ENCODE results near the gene PRKCE. TPM values are rescaled to one million over a fixed set of nuclear protein-coding genes. Genes with fewer than 3 reads are reported as not detected.

Gene PRKCE
- total RNA-seq, 1 experiment from 2014 or later = 4.4 TPM

DNA sequence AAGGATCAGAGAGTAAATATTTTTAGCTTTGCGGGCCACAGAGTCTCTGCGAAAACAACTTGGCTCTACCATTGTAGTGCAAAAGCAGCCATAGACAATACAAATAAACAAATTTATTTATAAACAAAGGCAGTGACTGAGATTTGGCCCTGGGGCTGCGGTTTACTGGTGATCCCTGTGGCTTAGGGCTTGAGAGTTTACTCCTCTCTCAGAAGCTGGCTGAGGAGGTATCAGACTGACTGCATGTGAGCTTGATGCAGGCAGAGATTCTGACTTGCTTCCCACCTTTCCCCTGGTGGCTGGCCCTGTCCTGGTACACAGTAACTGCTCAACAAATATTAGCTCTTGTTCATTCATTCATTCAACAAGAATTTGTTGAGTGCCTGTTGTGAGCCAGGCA lies 81.5 kb downstream of the PRKCE start:
- no peaks in the 10 kb centered on the region for H3K27me3 ChIP-seq (replicated peaks; ENCODE audit: control insufficient read depth, insufficient read depth, low read length)
- ChIA-PET POLR2A (no interaction called here), CTCF (no interaction called here)
- H3K9me3 ChIP-seq = no peaks in the 10 kb centered on the region
- no peak for TF ChIP-seq CTCF (IDR thresholded peaks at IDR 0.05; ENCODE audit: insufficient read depth in 1 of 2, low read depth in 1 of 2, low read length in 1 of 2, severe bottlenecking in 1 of 2, unreplicated experiment in 1 of 2)
- H3K36me3 ChIP-seq (ENCODE audit: control insufficient read depth, insufficient read depth, low read length) = no peaks in the 10 kb centered on the region
- H3K4me3 ChIP-seq (ENCODE audit: low read depth, low read length) = no peak overlapping the region
- no peak for DNase-seq
- Mint-ChIP-seq H3K4me1 (ENCODE audit: low read depth, unreplicated experiment) (no peaks in the 10 kb centered on the region), H3K27ac (ENCODE audit: unreplicated experiment) (no peak overlapping the region), H3K9me3 (ENCODE audit: unreplicated experiment) (no peaks in the 10 kb centered on the region), H3K27me3 (ENCODE audit: insufficient read depth, unreplicated experiment) (peaks cover 3% of the 10 kb centered on the region), H3K4me3 (ENCODE audit: unreplicated experiment) (no peak overlapping the region), H3K36me3 (ENCODE audit: insufficient read depth, unreplicated experiment) (no peaks in the 10 kb centered on the region)
- intact Hi-C loops (cut with micrococcal nuclease; ENCODE audit: unreplicated experiment) = no loop called here
- H3K4me1 ChIP-seq = no peaks in the 10 kb centered on the region
- BruUV-seq (replicated peaks) = no TSS peak

- no peak for DNase-seq
- no peaks in the 10 kb centered on the region for H3K9me3 ChIP-seq
- H3K4me3 Mint-ChIP-seq (ENCODE audit: unreplicated experiment) = no peak overlapping the region
- no peak for TF ChIP-seq CTCF (IDR thresholded peaks at IDR 0.05; ENCODE audit: insufficient read depth in 1 of 2, low read depth in 1 of 2, low read length in 1 of 2, severe bottlenecking in 1 of 2, unreplicated experiment in 1 of 2)
- no peaks in the 10 kb centered on the region for H3K36me3 Mint-ChIP-seq (ENCODE audit: insufficient read depth, unreplicated experiment)
- H3K4me1 ChIP-seq = no peaks in the 10 kb centered on the region
- H3K27ac Mint-ChIP-seq (ENCODE audit: unreplicated experiment) = no peak overlapping the region
- BruUV-seq (replicated peaks) = no TSS peak
- no peaks in the 10 kb centered on the region for H3K27me3 ChIP-seq (replicated peaks; ENCODE audit: control insufficient read depth, insufficient read depth, low read length)
- no peaks in the 10 kb centered on the region for H3K9me3 Mint-ChIP-seq (ENCODE audit: unreplicated experiment)
- CTCF ChIA-PET = no interaction called here
- POLR2A ChIA-PET = no interaction called here
- no peak overlapping the region for H3K4me3 ChIP-seq (ENCODE audit: low read depth, low read length)
- H3K36me3 ChIP-seq (ENCODE audit: control insufficient read depth, insufficient read depth, low read length) = no peaks in the 10 kb centered on the region
- no peaks in the 10 kb centered on the region for H3K4me1 Mint-ChIP-seq (ENCODE audit: low read depth, unreplicated experiment)
- intact Hi-C loops (cut with micrococcal nuclease; ENCODE audit: unreplicated experiment) = no loop called here
- peaks cover 7% of the 10 kb centered on the region for H3K27me3 Mint-ChIP-seq (ENCODE audit: insufficient read depth, unreplicated experiment)
Observed at GRCh38 chr2:45734336-45734735, 82.9 kb downstream of the PRKCE start.

DNA sequence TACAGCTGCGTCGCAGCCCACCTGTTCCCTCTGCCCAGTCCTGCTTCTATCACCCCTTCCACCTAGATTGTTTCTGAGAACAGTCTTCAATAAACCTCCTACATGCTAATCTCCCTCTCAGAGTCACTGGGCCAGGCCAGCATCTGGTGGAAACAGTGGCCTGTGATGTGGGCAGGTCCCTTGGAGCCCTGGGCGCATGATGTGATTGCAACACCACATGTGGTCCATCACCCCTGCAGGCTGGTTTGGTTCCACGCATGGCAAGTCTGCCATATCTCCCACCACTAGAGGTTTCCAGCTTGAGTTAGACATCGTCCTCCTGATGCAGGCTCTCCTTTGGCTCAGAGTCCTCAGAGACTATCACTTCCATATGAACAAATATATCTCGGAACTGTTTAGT lies 83.5 kb downstream of the PRKCE start:
- Mint-ChIP-seq H3K4me3 (ENCODE audit: unreplicated experiment) (no peak overlapping the region), H3K4me1 (ENCODE audit: low read depth, unreplicated experiment) (no peaks in the 10 kb centered on the region), H3K36me3 (ENCODE audit: insufficient read depth, unreplicated experiment) (no peaks in the 10 kb centered on the region), H3K27ac (ENCODE audit: unreplicated experiment) (no peak overlapping the region), H3K27me3 (ENCODE audit: insufficient read depth, unreplicated experiment) (peaks cover 7% of the 10 kb centered on the region), H3K9me3 (ENCODE audit: unreplicated experiment) (no peaks in the 10 kb centered on the region)
- DNase-seq = no peak
- Histone ChIP-seq H3K27me3 (replicated peaks; ENCODE audit: control insufficient read depth, insufficient read depth, low read length) (no peaks in the 10 kb centered on the region), H3K36me3 (ENCODE audit: control insufficient read depth, insufficient read depth, low read length) (no peaks in the 10 kb centered on the region), H3K4me3 (ENCODE audit: low read depth, low read length) (no peak overlapping the region), H3K9me3 (no peaks in the 10 kb centered on the region), H3K4me1 (no peaks in the 10 kb centered on the region)
- intact Hi-C loops (cut with micrococcal nuclease; ENCODE audit: unreplicated experiment) = no loop called here
- CTCF ChIA-PET = no interaction called here
- POLR2A ChIA-PET = no interaction called here
- no peak for TF ChIP-seq CTCF (IDR thresholded peaks at IDR 0.05; ENCODE audit: insufficient read depth in 1 of 2, low read depth in 1 of 2, low read length in 1 of 2, severe bottlenecking in 1 of 2, unreplicated experiment in 1 of 2)
- BruUV-seq (replicated peaks) = no TSS peak

Measured in Caco-2 (cell line).